Occipital lobe (tissue), 2 donors: ENCODE results near the gene CCDC40. TPM values are rescaled to one million over a fixed set of nuclear protein-coding genes. Genes with fewer than 3 reads are reported as not detected.

Experiments used
- DNase-seq: peaks from one replicate; lab custom pipeline; 2025; lab: John Stamatoyannopoulos, UW
- total RNA-seq: library from RNA; depleted of rRNA; stranded (reverse); fragments of >200 nt; gene quantifications from one replicate; pipeline ENCODE4 v1.2.3, GENCODE V29; 2014

The CCDC40 gene
- total RNA-seq, 1 donor from 2014 or later = 5.0 TPM

DNA sequence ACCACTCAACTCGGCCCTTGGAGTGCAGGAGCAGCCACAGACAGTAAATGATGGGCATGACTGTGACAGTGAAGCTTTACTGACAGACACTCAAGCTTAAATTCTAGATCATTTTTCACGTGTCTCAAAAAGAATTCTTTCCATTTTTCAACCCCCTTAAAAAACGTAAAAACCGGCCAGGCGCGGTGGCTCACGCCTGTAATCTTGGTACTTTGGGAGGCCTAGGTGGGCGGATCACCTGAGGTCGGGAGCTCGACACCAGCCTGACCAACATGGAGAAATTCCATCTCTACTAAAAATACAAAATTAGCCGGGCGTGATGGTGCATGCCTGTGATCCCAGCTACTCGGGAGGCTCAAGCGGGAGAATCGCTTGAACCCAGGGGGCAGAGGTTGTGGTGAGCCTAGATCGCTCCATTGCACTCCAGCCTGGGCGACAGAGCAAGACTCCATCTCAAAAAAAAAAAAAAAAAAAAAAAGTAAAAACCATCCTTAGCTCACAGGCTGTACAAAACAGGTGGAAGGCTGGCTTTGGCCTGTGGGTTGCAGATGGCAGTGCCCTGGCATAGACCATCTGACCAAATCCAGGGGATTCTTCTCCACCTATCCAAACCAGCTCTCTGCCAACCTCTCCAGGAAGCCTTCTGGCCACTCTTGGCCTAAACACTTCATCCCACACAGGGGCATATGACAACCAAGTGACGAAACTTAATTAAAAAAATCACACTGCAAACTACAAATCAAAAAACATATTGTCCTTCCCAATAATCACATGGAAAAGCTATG, 19.0 kb upstream of the CCDC40 start:
- no peak for DNase-seq

GRCh38 chr17:80018917-80019651, 17.4 kb upstream of the CCDC40 start:
- no peak for DNase-seq

- DNase-seq = no peak
Observed at GRCh38 chr17:80021600-80021999, 14.8 kb upstream of the CCDC40 start.

GRCh38 chr17:80023481-80024205, 12.8 kb upstream of the CCDC40 start:
- no peak for DNase-seq

DNA sequence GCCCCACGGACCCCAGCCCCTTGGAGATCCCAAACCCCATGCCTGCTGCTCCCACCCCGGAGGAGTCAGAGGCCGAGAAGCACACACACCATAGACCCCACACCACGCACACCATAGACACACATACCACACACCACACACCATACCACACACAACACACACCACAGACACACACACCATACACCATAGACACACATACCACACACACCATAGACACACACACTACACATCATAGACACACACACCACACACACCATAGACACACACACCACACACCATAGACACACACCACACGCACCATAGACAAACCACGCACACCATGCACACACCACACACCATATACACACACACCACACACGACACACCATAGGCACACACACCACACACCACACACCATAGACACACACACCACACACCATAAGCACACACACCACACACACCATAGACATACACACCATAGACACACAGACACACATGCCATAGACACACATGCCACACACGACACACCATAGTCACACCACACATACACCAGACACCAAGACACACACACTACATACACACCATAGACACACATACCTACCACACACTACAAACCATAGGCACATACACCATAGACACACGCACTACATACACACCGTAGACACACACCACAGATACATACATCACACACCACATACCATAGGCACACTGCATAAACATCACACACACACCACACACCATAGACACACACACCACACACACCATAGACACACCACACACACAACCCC, 12.1 kb upstream of the CCDC40 start:
- no peak for DNase-seq

GRCh38 chr17:80025140-80025539, 11.3 kb upstream of the CCDC40 start:
- no peak for DNase-seq

- DNase-seq = no peak
Observed at GRCh38 chr17:80025796-80026195, 10.6 kb upstream of the CCDC40 start.

GRCh38 chr17:80026359-80027042, 9.9 kb upstream of the CCDC40 start:
- DNase-seq = no peak

- no peak for DNase-seq
Observed at GRCh38 chr17:80027043-80027435, 9.4 kb upstream of the CCDC40 start.

- no peak for DNase-seq
Observed at GRCh38 chr17:80028030-80028429, 8.4 kb upstream of the CCDC40 start.

- DNase-seq = no peak
Observed at GRCh38 chr17:80029258-80029974, 7.0 kb upstream of the CCDC40 start.

GRCh38 chr17:80030730-80031410, 5.6 kb upstream of the CCDC40 start:
- DNase-seq = no peak

- no peak for DNase-seq
Observed at GRCh38 chr17:80031691-80032430, 4.6 kb upstream of the CCDC40 start.

DNA sequence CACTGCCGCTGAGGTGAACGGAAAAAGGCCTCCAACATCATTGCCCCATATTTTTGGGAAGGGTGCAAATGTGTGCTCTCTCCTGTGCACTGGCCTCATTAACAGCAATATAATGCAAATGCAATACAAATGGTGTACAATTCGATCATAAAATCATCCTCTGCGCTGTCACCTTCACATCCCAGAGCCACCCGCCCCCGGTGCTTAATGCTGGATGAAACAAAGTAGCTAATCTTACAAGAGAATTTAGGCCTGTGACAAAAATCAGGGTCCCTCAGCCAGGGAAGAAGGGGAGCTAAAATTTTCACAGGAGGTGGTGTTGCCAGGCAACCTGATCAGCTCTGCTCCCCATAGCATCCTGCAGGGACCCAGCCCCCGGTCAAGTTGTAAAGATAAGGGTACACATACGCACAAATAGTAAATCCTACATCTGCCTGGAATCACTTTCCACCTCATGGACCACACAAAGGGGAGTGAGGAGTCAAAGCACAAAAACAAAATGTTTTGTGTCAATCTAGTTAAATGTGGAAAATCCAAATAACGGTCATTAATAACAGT, 3.7 kb upstream of the CCDC40 start:
- DNase-seq = no peak

GRCh38 chr17:80033840-80034239, 2.6 kb upstream of the CCDC40 start:
- no peak for DNase-seq

GRCh38 chr17:80034791-80035686, 1.4 kb upstream of the CCDC40 start:
- DNase-seq = no peak

DNA sequence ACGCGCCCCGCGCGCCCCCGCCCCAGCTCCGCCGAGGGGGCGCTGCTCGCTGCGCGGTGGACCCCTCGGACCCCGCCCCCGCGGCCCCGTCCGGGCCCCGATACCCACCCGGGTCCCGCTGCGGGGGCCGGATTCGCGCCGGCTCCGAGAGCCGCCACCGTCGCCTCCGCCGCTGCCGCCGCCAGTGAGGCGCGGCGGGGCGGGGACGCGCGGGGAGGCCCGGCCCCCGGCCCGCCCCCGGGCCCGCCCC, 830 bp upstream of the CCDC40 start, which contains the start of gene TBC1D16:
TBC1D16 (minus strand) TSS at position 186 of the 250 bp plus-strand sequence. CDS start 22,325 bp downstream, outside the sequence.
- DNase-seq = no peak
